Neural progenitor cell (in vitro differentiated cells): Measurements from ENCODE around the gene CAVIN2.

ENCODE experiments used
- EZH2 ChIP-seq: fragments of 200-600 bp; sonication (generic); IDR thresholded peaks from 2 replicates; pipeline ENCODE4 v1.6.1; 2017; ENCODE audit warnings: antibody characterized with exemption, mild to moderate bottlenecking, moderate library complexity
- EZH2phosphoT487 ChIP-seq: fragments of 200-600 bp; sonication (generic); IDR thresholded peaks from 2 replicates; pipeline ENCODE4 v1.6.1; 2017; ENCODE audit warnings: antibody characterized with exemption
- TF ChIP-seq, protein P1 (sequence below): fragments of 200-600 bp; sonication (generic); IDR thresholded peaks from 2 replicates; pipeline ENCODE4 v1.5.1; 2017; ENCODE audit warnings: antibody characterized with exemption, mild to moderate bottlenecking

DNA sequence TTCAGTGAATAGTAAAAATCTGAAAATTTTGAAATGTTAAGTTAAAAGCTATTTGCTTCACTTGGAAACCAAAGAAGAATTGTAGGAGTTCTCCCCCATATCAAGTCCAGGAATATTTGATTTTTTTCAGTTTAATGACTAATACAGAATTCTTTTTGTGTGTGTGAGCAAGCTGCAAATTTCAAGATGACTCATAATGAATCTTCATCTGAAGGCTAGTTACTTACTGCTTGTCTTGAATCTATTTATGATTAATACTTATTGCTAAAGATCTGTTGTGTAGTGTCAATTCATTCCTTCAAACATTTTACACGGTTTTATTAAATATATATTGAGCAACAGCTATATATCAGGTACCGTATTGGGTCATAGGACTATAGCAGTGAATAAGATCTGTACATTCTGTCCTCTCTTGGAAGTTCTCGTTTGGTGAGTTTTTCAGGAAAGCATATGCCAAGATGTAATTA lies 47.8 kb upstream of the CAVIN2 start:
- TF ChIP-seq, protein P1, sequence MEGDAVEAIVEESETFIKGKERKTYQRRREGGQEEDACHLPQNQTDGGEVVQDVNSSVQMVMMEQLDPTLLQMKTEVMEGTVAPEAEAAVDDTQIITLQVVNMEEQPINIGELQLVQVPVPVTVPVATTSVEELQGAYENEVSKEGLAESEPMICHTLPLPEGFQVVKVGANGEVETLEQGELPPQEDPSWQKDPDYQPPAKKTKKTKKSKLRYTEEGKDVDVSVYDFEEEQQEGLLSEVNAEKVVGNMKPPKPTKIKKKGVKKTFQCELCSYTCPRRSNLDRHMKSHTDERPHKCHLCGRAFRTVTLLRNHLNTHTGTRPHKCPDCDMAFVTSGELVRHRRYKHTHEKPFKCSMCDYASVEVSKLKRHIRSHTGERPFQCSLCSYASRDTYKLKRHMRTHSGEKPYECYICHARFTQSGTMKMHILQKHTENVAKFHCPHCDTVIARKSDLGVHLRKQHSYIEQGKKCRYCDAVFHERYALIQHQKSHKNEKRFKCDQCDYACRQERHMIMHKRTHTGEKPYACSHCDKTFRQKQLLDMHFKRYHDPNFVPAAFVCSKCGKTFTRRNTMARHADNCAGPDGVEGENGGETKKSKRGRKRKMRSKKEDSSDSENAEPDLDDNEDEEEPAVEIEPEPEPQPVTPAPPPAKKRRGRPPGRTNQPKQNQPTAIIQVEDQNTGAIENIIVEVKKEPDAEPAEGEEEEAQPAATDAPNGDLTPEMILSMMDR, result no peak
- TF ChIP-seq EZH2, result no peak
- no peak for TF ChIP-seq EZH2phosphoT487
